ENCODE measurements around the gene CFAP97.
"Not testable (repeated sequence)": the region's sequence is repeated elsewhere in the genome, so short reads cannot be mapped to it uniquely, and the experiment has no call there.

Gene CFAP97

DNA sequence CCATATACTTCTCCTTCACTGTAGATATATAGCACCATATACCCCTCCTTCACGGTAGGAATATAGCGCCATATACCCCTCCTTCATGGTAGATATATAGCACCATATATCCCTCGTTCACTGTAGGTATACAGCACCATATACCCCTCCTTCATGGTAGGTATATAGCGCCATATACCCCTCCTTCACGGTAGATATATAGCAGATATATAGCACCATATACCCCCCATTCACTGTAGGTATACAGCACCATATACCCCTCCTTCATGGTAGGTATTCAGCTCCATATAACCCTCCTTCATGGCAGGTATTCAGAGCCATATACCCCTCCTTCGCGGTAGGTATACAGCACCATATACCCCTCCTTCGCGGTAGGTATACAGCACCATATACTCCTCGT is 18.1 kb upstream of the CFAP97 start:
- DNase-seq = no peak

DNA sequence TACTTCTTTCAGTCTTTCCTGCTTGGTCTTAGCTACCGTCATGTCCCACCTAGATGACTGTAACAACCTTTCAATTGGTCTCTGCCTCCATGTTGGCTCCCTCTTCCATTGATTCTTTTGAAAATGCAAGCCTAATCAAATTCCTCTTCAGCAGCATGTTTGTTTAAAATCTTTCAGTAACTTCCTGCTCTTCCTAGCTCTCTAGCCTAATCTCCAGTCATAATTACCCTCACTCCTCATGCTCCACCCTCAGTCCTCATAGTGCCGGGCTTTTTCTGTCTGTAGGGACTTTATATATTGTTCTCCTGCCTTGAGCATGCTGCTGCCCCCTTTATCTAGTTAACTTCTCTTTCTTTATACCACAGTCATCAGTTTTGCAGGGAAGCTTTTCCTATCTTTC is 17.7 kb upstream of the CFAP97 start:
- no peak for DNase-seq

DNA sequence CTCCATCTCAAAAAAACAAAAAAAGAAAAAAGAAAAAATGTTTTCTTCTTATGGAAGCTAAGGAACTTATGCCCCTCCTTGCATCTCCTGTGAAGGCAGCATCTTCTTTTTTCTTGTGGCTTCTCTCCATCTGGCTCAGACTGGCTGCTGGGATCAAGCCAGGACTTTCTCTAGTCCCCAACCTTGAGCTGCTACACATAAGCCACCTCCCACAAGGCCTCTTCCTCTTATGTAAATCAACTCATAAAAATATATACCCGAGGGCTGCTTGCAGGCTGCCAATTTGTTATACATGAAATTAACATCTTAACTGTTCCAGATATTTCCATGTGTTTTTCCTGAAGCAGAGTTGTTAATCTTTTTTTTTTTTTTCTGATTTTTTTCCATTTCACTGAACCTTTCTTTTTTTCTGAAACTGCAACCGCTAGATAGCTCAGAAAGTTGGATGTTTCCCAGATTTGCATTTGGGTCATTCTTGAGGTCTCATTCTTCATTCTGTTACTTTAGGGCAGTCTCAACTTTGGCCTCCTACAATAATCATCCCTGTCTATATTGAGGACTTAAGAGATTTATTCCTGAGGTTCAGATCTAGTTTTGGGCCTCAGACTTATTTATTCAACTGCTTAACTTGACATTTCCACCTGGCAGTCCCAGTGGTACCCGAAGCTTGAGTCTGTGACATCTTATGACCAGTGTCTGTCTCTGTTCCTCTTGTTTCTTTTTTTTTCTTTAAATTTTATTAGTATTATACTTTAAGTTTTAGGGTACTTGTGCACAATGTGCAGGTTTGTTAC is 15.9 kb upstream of the CFAP97 start:
- no peak for DNase-seq

DNA sequence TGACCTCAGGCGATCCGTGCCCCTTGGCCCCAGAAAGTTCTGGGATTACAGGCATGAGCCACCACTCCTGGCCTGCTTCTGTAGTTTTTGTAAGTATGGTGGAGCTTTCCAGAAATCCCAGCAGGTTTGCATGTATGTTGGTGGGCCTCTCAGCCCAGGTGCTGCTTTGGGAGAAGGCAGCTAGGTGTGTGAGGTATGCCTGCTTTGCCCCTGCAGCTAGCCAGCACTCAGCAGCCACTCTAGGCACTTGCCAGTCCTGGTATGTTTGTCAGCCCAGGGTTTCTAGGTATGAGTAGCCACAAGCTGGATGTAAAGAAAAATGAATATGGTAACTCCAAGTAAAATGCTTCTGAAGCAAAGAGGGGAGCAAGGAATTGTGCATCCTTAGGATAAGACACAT is 14.5 kb upstream of the CFAP97 start:
- no peak for DNase-seq

DNA sequence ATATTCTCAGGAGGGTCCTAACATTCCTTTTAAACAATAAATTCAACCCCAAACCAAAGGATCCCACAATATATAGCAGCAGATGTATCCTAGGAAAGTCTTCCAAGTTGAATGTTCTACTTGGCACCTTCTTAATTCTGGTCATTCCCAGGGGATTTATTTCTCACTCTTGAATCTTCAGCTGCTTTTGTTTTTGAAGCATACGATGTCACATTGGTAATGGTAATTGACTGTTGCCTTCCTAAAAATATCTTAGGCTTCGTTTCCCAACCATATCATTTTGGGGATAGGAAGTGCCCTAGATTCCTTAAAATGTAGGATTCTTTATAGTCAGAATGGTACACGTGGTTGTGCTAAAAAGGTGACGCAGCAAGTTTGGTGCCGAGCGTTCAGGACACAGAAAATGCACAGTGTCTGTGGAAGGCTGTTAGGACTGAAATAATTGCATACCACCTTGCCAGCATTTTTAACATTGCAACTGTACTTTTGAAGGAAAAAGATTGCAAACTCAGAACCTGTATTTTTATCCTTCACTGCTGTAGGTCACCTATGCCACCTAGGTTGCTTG is 13.7 kb upstream of the CFAP97 start:
- no peak for DNase-seq

DNA sequence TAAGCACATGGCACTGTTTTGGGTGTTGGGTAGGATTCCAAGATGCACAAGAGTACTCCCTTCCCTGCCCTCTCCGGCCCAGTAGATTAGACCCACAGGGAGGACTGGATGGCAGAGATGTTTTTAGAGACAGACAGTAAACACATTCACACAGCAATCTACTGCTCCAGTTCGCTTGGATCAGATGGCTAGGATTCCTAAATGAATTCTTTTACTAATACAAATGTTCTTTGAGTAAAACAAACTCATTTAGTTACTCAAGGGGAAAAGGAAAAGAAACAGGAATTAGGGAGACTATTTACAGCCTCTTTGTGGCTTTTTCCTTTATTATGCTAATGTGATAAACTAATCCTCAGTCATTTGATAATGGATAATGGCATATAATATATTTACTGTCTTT is 11.5 kb upstream of the CFAP97 start:
- no peak for DNase-seq

DNA sequence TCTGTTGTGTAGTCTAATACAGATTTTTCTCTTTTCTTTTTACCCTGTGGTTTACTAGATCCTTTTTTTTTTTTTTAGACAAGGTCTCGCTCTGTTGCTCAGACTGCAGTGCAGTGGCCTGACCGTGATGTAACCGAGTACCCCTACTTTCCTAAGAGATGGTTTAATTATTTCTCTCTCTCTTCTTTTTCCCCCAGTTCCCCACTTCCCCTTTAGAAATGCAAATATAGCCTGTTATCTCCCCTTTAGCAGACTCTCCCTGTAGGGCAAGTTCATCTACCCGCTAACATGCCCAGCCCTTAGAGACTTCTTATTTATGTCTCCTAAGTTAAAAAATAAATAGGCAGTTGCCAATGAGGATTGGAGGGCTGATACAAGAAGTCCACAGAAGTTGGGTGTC is 10.1 kb upstream of the CFAP97 start:
- no peak for DNase-seq

DNA sequence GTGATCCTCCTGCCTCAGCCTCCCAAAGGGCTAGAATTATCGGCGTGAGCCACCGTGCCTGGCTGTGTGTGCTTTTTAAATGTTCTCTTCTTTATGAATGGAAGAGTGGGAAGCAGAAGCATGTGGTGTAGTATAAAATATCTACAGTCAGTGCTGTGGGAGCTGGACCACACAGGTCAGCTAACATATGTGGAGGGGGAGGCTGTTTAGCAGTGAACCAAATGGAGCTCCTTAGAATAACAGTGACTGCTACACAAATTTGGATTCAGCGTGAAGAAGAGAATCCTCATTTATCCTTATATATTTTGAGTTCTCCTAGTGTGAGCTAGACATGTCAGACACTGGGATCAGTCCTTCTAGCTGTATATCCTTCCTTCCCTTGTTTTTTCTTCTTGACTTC is 8.8 kb upstream of the CFAP97 start:
- DNase-seq = no peak

DNA sequence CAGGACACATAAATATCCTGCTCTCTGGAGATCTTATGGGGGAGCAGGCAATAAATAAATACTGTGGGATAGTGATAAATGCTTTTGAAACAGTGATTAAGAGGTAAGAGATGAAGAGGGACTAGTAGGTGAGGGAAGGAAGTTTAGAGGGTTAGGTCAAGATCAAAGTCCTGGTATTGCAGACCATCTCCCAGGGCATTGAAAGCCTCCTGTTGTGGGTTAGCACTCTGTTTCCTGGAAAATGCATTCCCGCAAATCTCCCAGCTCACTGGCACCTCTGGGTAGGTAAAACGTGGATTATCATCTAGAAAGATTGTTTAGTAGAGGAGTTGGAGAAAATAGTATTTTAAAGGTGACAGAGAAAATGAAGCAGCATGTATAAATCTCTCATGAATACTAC is 7.8 kb upstream of the CFAP97 start:
- DNase-seq = no peak

DNA sequence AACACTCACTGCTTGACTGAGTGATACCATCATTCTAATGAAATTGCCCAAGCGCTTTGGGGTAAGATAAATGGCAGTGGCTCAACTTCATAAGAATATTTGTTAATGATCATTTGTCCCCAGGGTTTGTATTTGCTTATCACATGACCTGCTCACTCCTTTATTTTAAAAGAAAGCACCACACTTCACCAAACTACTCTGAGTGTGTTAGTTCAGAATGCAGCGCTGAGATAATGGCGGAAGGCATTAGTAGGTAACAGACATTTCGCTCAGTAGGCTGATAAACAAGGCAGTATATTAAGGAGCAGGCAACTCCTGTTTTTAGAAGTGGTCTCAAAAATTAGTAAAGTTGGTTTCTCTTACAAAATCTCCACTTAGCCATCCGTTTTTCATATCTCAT is 7.2 kb upstream of the CFAP97 start:
- DNase-seq = no peak

DNA sequence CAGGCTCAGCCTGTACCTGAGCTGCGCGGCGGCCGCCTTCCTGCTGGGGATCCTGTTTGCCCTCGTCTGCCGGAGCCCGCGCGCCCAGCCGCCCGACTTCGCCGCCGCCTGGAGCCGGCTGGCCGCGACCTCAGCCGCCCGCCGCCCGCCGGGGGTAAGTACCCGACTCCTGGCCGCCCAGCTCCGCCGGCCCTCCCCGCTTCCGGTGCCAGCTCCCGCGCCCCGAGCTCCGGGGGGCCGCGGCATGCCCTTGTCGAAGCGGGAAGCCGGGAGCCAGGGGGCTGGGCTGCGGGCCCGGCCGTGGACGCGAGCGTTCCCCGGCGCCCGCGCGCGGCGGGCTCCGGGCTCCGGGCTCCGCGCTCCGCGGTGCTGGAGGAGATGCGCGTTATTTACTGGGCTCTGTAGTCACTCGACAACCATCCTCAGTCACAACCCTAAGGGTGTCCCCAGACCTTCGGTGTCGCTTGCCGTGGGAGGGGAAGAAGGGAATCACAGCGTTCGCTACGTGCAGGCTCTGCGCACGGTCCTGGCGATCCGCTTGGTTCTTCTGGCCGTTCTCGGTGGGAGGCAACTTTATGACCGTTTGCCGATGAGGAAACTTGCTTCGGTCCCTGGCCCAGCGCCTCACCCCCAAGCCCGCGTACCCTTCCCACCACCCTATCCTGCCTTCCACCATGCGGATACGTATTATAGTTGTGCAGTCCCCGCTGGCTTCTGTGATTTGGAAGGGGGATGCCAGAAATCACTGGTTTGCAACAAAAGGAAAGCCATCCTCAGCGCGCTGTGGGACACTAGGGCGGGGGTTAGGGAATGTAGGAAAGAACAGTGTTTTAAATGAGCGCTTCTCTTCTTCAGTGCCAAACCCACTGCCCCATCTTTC is 6.5 kb upstream of the CFAP97 start:
- peak; percentile 37 to 55 for DNase-seq

DNA sequence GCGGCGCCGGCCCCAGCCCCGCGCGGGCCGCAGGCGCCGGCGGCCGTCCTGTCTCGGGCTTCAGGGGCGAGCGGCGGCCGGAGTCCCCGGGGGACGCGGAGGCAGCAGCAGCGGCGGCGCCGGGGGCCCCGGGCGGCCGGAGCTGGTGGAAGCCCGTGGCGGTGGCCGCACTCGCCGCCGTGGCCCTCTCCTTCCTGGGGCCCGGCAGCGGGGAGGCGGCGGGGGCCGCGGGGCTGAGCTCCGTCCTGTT is 6.0 kb upstream of the CFAP97 start:
- DNase-seq = not testable (repeated sequence)

DNA sequence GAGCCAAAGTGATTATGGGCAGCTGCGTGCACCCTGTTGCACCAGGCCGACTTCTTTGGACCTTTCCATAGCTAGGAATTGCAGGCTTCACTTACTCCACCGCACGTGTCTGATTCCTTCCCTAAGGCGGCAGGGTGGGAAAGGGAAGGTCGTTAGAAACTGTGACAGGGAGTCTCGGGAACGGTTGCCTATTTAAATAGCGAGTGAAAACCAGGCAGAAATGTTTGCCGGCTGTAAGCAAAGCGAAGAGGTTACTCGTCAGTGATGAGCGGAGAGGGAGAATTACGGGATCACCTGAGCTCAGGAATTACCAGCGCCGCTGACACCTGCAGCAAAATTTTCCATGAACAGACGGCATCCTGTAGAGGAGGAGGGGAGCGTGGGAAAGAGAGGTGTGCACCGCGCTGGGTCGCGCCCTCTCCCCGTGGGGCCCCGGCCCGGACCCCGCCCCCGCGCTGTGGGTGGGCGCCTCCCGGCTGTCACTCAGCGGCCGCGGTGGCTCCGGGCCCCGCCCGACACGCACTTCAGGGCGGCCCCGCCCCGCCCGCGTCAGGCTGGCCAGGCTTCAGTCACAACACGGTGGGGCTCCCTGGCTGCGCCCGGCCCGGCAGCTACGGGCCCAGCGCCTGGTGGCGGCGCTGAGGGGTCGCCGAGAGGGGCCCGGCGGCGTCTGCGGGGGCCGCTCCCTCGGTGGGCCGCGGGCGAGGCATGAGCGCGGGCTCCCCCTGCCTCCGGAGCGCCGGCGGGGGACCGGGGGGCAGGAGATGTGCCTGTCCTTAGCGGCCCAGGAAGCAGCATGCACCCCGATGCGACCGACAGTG is 5.4 kb upstream of the CFAP97 start, which contains the start of gene SNX25:
TSS of gene SNX25 (plus strand) at position 568 of the 821 bp plus-strand sequence. CDS start at position 797, 229 bp downstream.
- peak; percentile 68 to 80 for DNase-seq

DNA sequence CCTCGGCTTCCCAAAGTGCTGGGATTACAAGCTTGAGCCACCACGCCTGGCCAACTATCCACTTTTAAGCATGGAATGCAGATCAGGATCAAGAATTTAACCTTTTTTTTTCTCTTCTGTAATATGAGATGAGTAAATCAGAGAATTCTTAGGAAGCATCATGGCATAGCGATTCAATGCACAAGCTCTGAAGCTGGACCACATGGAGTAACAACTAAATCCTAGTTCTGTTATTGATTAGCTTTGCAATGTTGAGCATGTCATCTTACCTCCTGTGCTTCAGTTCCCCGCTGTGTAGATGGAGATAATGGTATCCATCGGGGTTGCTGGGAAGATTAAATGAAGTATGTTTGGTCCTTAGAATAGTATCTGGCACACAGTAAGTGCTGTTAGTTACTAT is 3.7 kb upstream of the CFAP97 start:
- no peak for DNase-seq

DNA sequence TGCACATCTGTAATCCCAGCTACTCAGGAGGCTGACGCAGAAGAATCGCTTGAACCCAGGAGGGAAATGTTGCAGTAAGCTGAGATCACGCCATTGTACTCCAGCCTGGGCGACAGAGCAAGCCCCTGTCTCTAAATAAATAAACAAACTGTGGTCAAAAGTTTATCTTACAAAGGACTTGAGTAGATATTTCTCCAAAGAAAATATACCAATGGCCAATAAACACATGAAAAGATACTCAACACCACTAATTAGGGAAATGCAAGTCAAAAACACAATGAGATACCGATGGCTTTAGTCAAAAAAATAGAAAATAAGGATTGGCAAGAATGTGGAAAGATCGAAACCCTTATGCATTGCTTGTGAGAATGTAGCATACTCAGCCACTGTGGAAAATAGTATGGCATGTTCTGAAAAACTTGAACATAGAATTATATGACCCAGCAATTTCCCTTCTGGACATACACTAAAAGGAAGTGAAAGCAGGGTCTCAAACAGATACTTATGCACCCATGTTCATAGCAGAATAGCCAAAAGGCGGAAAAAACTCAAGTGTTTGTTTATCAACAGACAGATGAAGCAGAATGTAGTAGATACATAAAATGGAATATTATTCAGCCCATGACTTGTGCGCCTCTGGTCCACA is 2.0 kb upstream of the CFAP97 start:
- DNase-seq = no peak

DNA sequence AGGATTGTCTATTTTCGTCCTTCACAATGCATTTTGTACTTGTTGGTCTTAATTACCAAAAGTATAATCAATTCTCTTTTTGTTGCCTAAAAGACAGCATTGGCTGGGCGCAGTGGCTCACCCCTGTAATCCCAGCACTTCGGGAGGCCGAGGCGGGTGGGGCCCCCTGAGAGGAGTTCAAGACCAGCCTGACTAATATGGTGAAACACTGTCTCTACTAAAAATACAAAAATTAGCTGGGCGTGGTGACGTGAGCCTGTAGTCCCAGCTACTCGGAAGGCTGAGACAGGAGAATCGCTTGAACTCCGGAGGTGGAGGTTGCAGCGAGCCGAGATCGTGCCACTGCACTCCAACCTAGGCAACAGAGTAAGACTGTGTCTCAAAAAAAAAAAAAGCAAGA is 1.3 kb upstream of the CFAP97 start:
- DNase-seq = not testable (repeated sequence)

DNA sequence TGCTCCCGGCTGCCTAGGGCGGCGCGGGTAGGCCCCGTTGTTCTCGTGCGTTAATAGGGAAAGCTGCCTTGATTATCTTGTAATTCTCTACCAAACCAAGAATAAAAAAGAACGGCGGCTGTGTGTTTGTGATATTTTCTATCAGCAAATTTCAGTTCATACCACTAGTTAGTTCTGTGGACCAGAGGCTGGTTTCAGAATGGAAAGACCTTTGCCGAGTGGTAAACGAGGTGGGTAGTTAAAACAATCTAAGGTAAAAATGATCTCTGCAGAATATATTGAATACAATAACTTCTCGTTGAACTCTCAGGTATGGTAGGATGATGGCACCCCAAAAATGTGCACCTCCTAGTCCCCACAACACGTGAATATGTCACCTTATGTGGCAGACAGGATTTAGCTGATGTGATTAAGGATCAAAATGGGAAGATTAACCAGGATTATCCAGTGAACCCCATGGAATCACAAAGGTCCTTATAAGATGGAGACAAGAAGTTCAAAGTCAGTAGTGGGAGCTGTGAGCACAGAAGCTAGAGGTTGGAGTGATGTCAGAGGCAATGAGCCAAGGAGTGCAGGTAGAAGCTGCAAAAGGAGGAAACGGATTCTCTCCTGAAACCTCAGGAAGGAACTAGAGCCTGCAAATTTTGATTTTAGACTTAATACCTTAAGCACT is 574 bp upstream of the CFAP97 start:
- DNase-seq = peak in 1 of 2 experiments; percentile 3

DNA sequence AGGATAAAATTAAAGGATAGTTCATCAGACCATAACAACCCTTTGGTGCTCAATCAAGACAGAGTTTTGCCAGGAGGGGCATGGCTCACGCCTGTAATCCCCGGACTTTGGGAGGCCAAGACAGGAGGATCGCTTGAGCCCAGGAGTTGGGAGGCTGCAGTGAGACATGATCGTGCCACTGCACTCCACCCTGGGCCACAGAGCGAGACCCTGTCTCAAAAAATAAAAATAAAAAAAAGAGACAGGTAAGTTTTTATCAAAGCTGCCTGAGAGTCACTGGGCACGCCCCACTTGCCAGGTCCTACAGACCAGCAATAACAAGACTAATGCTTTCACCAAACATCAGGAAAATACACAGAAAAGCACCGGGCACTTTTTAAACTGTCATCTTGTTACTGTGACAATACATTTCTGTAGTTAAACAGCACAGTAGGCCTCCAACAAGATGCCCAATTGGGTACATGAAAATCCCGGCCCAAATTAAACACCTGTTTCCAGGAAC is 765 bp downstream of the CFAP97 start:
- no peak for DNase-seq

DNA sequence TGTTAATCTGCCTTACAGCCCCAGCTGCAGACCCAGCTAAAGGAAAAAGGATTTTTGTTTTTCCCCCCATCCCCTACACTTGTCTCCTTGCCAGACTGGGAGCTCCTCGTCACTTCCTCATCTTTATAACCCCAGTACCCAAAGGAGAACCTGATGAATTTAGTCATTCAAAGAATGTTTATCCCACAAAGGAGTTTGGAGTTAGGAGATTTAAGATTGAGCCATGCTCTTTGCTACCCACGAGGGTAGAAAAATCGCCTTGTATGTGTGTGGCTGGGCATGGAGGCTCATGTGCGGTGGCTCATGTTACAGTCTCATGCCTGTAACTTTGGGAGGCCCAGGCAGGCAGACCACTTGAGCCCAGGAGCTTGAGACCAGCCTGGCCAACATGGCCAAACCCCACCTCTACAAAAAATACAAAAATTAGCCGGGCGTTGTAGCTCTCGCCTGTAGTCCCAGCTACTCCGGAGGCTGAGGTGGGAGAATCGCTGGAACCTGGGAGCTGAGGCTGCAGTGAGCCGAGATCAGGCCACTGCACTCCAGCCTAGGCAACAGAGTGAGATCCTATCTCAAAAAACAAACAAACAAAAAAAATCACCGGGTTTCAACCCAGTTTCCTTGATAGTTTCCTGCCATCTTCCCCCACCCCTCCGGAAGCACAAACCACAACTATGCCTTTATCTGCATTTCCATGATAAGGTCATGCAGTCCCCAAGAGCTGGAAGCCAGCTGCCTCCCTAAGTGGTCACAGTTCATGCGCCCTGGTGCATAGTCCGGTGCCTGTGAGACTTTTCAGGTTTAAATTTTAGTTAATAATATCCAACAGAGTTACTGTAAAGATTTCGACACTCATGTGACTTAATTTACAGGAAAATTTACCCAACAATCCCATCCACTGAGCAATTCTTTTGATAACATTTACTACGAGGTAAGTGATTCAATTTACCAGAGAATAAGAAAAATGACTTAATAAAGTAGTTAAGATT is 1.5 kb downstream of the CFAP97 start:
- no peak for DNase-seq

DNA sequence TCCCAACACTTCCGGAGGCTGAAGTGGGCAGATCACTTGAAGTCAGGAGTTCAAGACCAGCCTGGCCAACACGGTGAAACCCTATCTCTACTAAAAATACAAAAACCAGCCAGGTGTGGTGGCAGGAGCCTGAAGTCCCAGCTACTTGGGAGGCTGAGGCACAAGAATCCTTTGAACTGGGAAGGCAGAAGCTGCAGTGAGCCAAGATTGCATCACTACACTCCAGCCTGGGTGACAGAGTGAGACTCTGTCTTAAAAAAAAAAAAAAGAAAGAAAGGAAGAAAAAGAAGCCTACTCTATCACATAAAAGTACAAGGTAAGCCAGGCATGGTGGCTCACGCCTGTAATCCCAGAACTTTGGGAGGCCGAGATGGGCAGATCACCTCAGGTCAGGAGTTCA is 5.6 kb downstream of the CFAP97 start:
- DNase-seq = not testable (repeated sequence)

DNA sequence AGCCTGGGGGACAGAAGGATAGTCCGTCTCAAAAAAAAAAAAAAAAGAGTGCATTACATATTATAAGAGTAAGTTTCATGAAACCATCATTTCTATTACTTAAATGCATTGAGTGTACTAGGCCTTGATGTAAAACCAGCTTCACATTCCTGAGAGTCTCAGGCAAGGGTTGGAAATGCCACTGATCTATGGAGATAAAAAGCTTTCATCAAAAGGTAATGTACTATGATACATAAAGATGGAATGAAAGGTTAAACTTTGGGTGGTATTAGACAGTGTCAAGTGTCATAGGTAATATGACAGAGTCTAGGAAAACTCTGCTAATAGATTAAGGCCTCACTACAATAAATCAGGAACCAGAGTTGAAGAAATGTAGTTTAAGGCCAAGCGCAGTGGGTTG is 7.4 kb downstream of the CFAP97 start:
- no peak for DNase-seq
